T-helper 22 cell (primary cell): ENCODE results near the gene FGF10.

Source experiments
- DNase-seq: peaks from one replicate; pipeline ENCODE4 v3.0.0-alpha.2; 2020; ENCODE audit warnings: low read depth

FGF10 gene

DNA sequence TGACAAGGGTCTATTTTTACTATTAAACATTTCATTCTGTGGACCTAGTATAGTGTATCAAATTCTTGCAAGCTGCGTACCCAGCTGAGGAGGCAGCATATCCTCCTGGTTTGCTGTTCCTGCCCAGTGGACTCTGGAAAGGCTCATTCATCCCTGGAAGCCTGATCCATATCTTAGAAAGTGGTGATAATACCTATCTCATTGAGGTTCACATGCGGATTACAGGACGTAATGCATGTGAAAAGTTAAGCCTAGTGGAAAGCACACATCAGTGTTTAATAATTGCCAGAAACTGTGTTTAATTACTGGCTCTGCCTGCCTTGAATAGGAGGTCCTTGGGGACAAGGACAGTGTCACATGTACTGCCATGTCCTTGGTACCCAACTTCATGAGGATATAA lies 132.0 kb downstream of the FGF10 start:
- DNase-seq = no peak
